Umbilical cord (tissue), 2 donors: Measurements from ENCODE around the gene PSMG1. TPM values are rescaled to one million over a fixed set of nuclear protein-coding genes. Genes with fewer than 3 reads are reported as not detected.
A peak's percentile ranks its signal among the peaks of the same experiment; 100 is the strongest.
"Not testable (repeated sequence)": the region's sequence is repeated elsewhere in the genome, so short reads cannot be mapped to it uniquely, and the experiment has no call there.

Experiments used
- DNase-seq: peaks from one replicate; pipeline ENCODE4 v3.0.0-alpha.2; 2015; ENCODE audit warnings: low spot score
- total RNA-seq: library from RNA; depleted of rRNA; stranded (reverse); fragments of >200 nt; gene quantifications from one replicate; pipeline ENCODE4 v1.2.3, GENCODE V29; 2014; ENCODE audit warnings: low replicate concordance; ENCODE audit not compliant: insufficient read depth

The PSMG1 gene
- total RNA-seq, 1 donor from 2014 or later, result 27.2 TPM

GRCh38 chr21:39188521-39189139 is 5.4 kb upstream of the PSMG1 start:
- DNase-seq, result no peak

DNA sequence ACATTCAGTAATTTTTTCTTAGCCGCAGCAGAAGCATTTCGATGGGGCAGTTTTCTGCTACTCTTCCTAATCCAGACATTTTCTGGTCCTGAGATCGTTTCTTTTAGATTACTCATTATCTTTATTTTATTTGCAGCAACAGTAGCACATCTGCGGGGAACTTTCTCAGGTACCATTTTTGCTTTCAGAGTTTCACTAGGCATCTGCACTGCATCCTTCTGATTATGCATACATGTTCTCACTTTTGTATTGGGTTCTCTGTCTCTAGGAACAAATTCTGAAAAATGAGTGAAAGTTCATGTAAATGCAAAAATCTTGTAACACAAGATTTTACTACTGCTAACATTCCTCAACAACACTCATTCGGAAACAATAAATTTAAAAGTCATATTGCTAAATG is 3.9 kb upstream of the PSMG1 start:
- DNase-seq, result no peak

GRCh38 chr21:39186676-39187075 is 3.4 kb upstream of the PSMG1 start:
- peak; percentile 17 for DNase-seq

DNA sequence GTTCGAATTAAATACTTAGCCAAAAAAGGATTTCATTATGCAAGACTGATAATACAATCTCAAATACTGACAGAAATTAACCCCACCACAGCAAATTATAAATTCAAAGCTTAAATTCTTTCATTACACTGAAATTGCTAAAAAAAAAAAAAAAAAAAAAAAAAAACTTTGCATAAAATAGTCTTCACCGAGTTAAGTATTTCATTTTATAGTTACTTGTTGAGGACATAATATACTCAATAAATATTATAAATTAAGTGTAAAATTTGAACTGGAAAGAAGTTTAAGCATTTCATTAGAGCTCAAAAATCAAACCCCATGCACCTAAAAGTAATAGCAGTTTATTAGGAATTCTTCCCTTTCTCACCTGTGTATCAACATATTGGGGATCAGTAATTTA is 1.9 kb upstream of the PSMG1 start:
- DNase-seq, result no peak

GRCh38 chr21:39184050-39184980 is 1.1 kb upstream of the PSMG1 start:
- peak; percentile 34 for DNase-seq

- DNase-seq, result peak; percentile 27
Observed at GRCh38 chr21:39182484-39183271, 573 bp downstream of the PSMG1 start.

DNA sequence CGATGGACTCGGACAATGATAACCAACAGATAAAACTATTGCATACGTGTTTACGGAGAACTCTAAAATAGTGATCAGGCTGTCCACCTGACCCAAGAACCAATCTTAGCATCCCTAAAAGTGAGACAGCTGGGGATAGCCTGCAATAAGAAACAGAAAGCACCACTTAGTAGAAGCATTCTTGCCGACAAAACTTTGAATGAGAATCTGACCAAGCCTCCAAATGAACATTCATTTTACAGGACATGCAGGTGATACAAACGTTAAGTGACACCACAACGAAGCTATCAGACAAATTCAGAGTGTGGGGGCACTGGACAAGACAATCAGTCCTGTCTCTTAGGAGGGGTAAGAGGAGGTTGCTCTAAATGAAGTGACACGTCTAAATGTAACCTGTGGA is 1.2 kb downstream of the PSMG1 start:
- no peak for DNase-seq

- no peak for DNase-seq
Observed at GRCh38 chr21:39181205-39181818, 1.9 kb downstream of the PSMG1 start.

DNA sequence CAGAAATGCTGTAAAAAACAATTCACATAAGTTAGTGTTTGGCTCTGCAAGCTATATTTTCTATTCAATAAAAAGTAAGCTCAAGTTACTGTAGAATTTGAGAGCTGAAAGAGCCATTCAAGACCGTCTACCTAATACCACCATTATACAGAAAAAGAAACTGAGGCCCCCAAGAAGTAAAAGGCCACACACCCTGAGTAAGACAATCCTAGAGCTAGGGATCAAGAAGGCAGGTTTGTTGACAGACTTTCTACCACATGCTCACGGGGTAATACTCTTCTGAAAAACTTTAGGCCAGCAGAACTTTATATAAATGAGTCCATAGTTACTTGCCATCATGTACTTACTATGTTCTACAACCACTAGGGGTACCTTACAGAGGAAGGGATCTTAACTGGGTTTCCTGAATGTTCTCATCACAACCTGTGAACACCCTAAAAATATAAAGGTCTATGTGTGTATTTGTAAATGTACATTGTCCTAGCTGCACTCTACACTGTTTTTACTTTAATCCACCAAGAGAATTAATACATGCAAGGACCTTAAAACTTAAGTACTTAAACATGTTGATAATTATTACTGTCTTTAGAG is 2.7 kb downstream of the PSMG1 start:
- no peak for DNase-seq

DNA sequence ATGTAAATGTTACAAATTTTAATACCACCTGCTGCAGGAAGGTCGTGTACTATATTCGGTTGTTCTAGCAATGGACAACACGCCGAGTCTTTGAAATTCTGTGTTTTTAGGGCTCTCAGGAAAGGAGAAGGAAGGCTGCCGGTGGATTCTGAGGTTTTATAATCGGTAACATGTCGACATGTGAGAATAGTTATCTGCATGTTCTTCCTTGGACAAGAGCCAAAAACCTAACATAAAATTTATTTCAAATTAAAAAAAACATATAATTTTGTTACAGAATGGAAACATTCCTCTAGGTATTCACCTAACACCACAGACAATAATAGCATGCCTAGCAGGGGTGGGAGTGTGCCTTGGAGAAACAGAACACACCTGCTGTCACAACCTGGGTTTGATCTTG is 4.8 kb downstream of the PSMG1 start:
- DNase-seq, result no peak

DNA sequence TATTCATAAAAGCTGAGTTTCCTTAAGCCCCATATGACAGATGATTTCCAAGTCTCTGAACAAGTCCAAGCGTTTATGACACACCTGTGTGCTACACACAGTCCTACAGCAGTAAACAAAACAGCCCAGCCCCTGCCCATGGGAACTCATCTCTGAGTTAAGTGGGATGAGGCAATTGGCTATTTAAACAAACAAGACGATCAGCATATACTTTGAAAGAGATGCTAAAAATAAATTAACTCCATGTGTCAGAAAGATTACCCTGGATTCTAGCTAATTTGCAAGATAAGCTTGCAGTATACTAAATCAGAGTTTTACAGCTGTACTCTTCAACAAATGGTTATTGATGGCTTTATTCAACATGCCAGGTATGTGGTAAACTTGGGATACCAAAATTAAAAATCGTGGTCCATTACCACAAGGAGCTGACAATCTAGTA is 7.0 kb downstream of the PSMG1 start:
- DNase-seq, result no peak

DNA sequence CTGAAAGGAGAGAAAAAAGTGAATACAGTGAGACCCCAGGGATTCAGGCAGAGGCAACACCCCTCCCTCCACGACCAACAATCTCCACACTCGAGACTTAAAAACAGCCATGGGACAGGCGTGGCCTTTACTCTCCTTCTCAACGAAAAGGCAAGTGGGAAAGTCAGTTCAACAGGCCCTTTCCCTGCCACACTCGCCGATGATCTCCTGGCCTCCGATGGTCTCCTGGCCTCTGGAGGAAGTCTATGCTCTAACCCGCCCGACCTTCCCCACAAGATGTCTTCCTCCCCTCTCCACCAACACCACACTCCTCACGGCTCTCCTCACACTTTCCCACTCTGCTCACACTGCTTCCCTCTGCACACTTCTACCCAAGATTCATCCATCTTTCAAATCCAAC is 7.6 kb downstream of the PSMG1 start:
- no peak for DNase-seq

DNA sequence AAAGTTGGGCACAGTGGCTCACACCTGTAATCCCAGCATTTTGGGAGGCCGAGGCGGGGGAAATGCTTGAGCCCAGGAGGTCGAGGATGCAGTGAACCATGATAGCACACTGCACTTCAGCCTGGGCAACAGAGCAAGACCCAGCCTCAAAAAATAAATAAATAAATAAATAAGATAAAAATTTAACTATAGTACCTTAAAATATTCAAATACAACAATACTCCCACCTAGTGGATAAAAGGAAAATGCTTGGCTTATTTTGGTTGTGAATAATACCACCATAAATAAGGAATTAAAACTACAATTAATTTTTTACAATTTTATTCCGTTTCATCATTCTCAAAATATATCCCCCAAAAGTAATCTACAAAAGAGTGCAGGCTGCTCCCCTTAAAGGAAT is 8.1 kb downstream of the PSMG1 start:
- DNase-seq, result peak; percentile 25

DNA sequence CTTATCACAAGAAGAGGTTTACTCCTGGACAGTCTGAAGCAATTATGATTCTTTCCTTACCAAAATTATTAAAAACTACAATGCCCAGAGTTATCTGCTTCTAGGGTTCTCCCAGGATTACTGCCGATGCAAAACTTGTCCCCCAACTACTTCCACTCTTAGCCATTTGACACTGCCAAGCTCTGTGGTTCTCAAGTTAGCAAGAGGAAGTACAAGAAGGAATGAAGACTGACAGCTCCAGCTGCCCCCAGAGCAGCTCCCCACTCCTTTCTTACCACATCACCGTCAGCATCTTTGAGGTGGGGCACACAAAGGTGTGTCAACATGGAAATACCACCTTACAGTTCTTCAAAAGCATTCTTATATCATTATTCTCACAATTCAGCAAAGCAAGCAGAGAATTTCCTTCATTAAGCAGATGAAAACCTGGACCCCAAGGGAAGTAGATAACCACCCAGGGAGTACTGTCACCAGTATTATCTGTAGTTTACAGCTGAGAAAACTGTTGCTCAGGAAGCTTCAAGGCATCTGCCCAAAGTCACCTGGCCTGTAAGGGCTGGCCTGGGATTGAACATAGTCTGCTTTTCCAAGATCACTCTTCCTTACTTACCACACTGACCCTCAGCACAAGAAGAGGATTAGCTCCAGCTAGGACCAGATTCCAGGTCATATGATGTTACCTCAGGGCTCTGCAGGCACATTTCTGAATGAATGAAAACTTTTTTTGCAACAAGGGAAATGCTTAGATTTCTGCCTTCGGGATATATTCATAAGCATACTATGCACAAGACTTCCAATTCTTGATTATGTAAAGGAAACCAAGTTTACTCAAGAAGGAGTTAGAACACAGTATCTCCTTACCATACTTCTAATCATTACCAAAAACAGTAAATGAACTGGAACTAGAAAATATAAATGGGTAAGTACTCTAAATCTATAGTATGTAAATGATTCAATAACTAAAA is 9.3 kb downstream of the PSMG1 start:
- DNase-seq, result no peak

DNA sequence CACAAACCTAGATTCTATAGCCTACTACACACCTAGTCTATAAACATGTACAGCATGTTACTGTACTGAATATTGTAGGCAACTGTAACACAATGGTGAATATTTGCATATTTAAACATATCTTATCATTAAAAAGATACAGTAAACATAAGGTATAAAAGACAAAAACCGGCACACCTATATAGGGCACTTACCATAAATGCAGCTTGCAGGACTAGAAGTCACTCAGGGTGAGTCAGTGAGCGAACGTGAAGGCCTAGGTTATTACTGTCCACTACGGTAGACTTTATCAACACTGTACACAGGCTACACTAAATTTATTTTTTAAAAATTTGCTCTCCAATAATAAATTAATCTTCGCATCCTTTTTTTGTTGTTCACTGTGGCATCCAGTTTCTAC is 13.3 kb downstream of the PSMG1 start:
- DNase-seq, result no peak

- DNase-seq, result no peak
Observed at GRCh38 chr21:39168800-39169199, 14.5 kb downstream of the PSMG1 start.

DNA sequence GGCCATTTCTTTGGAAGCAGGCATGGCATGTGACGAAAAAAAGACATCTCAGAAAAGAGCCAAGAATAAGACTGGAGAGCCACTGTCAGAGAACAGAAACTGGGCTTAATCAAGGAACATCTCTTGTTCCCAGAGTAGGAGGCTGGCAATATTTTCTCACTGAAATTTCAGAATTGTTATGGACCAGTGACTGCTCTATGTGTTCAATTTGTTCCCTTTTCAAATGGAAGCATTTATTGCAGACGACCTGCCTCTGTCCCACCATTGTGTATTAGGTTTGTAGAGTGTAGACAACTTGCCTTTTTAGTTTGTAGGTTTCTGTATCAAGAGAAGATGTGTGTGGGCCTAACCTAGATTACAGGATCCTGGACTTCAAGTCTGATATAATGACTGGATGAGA is 18.7 kb downstream of the PSMG1 start:
- DNase-seq, result no peak

GRCh38 chr21:39161064-39161463 is 22.2 kb downstream of the PSMG1 start:
- no peak for DNase-seq

DNA sequence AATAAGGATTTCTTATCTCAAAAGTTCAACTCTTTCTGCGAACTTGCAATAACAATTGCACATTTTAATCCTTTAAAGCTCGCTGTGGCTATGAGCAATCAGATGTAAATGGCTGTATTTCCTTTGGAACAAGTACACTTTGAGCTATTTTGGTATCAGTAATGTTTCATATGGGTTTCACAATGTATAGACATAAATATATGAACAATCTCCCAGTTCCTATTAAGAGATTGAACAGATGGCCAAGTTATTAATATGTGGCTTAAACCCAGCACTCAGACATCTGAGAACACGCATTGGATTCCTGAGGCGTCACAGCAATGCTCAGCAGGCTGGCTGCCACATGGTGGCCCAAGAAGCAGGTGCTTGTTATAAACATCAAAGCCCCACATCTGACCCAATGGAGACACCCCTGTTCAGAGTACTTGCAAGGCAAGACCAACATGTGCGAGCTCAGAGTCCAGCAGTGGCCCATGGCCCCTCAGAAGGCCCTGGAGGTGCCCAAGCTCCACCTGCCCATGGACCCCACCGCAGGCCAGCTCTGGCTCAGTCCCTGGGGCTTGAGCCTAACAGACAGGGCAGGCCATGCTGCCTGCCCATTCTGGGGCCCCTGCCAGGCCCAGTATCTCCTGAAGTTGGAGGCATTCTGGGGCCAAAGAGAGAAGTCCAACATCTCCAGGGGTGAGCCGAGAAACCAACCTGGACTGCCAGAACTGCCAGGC is 23.7 kb downstream of the PSMG1 start:
- DNase-seq, result peak; percentile 47

GRCh38 chr21:39157241-39157640 is 26.0 kb downstream of the PSMG1 start:
- not testable (repeated sequence) for DNase-seq
